ENCODE measurements around the gene RAB3IL1.

The RAB3IL1 gene

DNA sequence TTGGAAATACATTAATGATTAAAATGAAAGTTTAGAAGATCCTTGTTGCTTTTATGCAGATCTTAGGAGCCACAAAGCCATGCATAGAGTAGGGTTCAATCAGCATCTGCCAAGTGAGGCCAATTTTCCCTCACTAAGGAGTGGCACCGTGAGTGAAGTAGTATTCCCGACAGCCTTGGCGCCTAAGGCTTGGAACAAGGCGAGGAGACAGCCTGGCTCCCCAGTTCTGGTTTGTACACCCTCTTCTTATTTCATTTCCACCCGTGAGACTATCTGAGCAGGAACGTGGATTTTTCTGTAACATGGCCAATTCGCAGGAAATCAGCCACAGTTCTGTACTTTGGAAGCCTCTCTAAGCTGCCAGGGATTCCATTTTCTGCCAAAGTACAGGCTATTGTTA is 66.7 kb downstream of the RAB3IL1 start:
- H3K79me2 ChIP-seq (ENCODE audit: control insufficient read depth, insufficient read depth, low read length, unreplicated experiment) = no peaks in the 10 kb centered on the region
- no peaks in the 10 kb centered on the region for H3K27me3 ChIP-seq (ENCODE audit: insufficient read depth, low read length)
- no peak overlapping the region for H3K4me3 ChIP-seq (ENCODE audit: low read depth, low read length)
- peaks cover 15% of the 10 kb centered on the region for H3K36me3 ChIP-seq (ENCODE audit: insufficient read depth, low read length)
- H2AFZ ChIP-seq (ENCODE audit: low read length, unreplicated experiment) = no peak overlapping the region
- H3K4me1 ChIP-seq (ENCODE audit: control insufficient read depth, insufficient read depth, low read length, unreplicated experiment) = no peaks in the 10 kb centered on the region
- no peak overlapping the region for H3K27ac ChIP-seq (ENCODE audit: low read depth, low read length)

DNA sequence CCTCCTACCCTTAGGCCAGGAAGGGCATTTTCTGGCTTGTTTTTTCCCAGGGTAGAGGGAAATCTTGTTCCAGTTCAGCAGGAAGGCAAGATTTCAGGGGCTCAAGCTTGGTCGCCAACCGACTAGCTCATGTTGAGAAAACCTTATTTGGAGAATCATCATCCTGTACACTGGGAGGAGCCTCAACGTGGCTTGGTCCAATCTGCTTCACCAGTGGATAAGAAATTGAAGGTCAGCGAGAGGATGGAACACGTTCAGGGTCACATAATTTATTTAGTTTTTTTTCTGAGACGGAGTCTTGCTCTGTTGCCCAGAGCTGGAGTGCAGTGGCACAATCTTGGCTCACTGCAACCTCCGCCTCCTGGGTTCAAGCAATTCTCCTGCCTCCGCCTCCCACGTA is 68.7 kb downstream of the RAB3IL1 start:
- Histone ChIP-seq H2AFZ (ENCODE audit: low read length, unreplicated experiment) (no peak overlapping the region), H3K79me2 (ENCODE audit: control insufficient read depth, insufficient read depth, low read length, unreplicated experiment) (no peaks in the 10 kb centered on the region), H3K4me3 (ENCODE audit: low read depth, low read length) (no peak overlapping the region), H3K36me3 (ENCODE audit: insufficient read depth, low read length) (peaks cover 15% of the 10 kb centered on the region), H3K4me1 (ENCODE audit: control insufficient read depth, insufficient read depth, low read length, unreplicated experiment) (no peaks in the 10 kb centered on the region), H3K27me3 (ENCODE audit: insufficient read depth, low read length) (no peaks in the 10 kb centered on the region), H3K27ac (ENCODE audit: low read depth, low read length) (no peak overlapping the region)

- H3K27me3 ChIP-seq (ENCODE audit: insufficient read depth, low read length) = no peaks in the 10 kb centered on the region
- no peaks in the 10 kb centered on the region for H3K4me1 ChIP-seq (ENCODE audit: control insufficient read depth, insufficient read depth, low read length, unreplicated experiment)
- H3K79me2 ChIP-seq (ENCODE audit: control insufficient read depth, insufficient read depth, low read length, unreplicated experiment) = no peaks in the 10 kb centered on the region
- no peak overlapping the region for H3K4me3 ChIP-seq (ENCODE audit: low read depth, low read length)
- peaks cover 18% of the 10 kb centered on the region for H3K36me3 ChIP-seq (ENCODE audit: insufficient read depth, low read length)
- no peak overlapping the region for H3K27ac ChIP-seq (ENCODE audit: low read depth, low read length)
- no peak overlapping the region for H2AFZ ChIP-seq (ENCODE audit: low read length, unreplicated experiment)
Measured at GRCh38 chr11:61847914-61848581, 69.3 kb downstream of the RAB3IL1 start.
